Progenitor cell of endocrine pancreas (in vitro differentiated cells): ENCODE data around the gene TMEM214. TPM values are rescaled to one million over a fixed set of nuclear protein-coding genes. Genes with fewer than 3 reads are reported as not detected.

Experiments
- DNase-seq: peaks from one replicate; pipeline ENCODE4 v3.0.0; 2021; ENCODE audit warnings: low spot score; ENCODE audit not compliant: unreplicated experiment
- H3K27ac Mint-ChIP-seq: 2 replicates; pipeline ENCODE4 v1.8.0; 2021; ENCODE audit warnings: mild to moderate bottlenecking, moderate library complexity, mixed read lengths
- H3K27me3 Mint-ChIP-seq: 2 replicates; pipeline ENCODE4 v1.8.0; 2021; ENCODE audit warnings: mixed read lengths
- H3K36me3 Mint-ChIP-seq: 2 replicates; pipeline ENCODE4 v1.8.0; 2022; ENCODE audit warnings: mixed read lengths; ENCODE audit not compliant: insufficient read depth
- H3K4me1 Mint-ChIP-seq: 2 replicates; pipeline ENCODE4 v1.8.0; 2021; ENCODE audit warnings: low read depth, mixed read lengths
- H3K4me3 Mint-ChIP-seq: 2 replicates; pipeline ENCODE4 v1.8.0; 2021; ENCODE audit warnings: low read depth, mild to moderate bottlenecking, moderate library complexity, mixed read lengths
- H3K9me3 Mint-ChIP-seq: 2 replicates; pipeline ENCODE4 v1.8.0; 2021; ENCODE audit warnings: low read depth, mixed read lengths
- total RNA-seq: library from RNA; stranded (reverse); gene quantifications from 2 replicates; pipeline ENCODE4 v1.2.1, GENCODE V29; 2021
- TF ChIP-seq, protein P1 (sequence below): fragments of 200-600 bp; sonication (generic); IDR thresholded peaks from one replicate; pipeline ENCODE4 v1.5.0; 2021; ENCODE audit warnings: antibody characterized with exemption, mild to moderate bottlenecking; ENCODE audit not compliant: unreplicated experiment

TMEM214 gene
- total RNA-seq, 1 donor from 2014 or later: 55.2 TPM

DNA sequence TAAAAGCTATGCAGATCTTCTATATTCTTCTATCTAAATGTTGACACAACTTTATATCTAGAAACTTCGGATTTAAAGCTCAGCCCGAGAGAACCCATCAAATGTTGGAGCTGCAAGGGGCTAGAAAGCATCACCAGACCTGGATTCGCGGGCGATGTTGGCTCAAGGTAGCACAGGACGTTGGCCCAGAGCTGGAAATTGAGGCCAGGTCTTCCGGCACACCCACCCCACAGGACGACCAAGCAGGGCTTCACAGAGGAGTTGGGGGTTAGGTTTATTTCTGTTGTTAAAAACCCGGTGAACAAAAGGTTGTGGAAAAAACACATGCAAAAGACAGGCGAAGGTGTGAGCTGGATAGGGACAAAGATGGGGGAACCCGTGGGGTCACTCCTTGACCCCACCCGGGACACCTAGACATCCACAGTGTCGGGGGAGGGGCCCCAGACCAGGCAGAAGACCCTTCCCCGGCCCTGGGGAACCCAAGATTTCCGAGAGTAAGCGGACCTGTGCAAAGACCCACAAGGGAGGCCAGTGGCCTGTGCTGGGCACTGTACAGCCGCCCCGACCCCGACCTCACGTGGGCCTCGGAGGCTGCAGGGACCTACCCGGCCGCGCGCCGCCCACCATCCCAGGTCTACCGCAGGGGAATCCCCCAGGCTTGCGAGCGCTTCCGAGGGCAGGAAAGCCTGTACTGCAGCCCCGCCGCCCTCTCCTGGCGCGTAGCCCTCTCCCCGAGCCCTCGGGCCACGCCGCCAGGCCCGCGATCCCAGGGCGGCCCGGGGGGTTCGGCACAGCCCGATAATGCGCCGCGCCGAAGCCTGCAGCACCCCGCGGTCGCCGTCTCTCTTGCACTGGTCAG, 16.9 kb downstream of the TMEM214 start:
- peaks cover 11% of the 10 kb centered on the region for H3K36me3 Mint-ChIP-seq
- no peaks in the 10 kb centered on the region for H3K27me3 Mint-ChIP-seq
- H3K4me3 Mint-ChIP-seq: peak overlapping the region; percentile 93
- peaks cover 13% of the 10 kb centered on the region for H3K4me1 Mint-ChIP-seq
- H3K9me3 Mint-ChIP-seq: no peaks in the 10 kb centered on the region
- H3K27ac Mint-ChIP-seq: peak overlapping the region; percentile 100
- peak; percentile 48 for DNase-seq
- TF ChIP-seq, protein P1, sequence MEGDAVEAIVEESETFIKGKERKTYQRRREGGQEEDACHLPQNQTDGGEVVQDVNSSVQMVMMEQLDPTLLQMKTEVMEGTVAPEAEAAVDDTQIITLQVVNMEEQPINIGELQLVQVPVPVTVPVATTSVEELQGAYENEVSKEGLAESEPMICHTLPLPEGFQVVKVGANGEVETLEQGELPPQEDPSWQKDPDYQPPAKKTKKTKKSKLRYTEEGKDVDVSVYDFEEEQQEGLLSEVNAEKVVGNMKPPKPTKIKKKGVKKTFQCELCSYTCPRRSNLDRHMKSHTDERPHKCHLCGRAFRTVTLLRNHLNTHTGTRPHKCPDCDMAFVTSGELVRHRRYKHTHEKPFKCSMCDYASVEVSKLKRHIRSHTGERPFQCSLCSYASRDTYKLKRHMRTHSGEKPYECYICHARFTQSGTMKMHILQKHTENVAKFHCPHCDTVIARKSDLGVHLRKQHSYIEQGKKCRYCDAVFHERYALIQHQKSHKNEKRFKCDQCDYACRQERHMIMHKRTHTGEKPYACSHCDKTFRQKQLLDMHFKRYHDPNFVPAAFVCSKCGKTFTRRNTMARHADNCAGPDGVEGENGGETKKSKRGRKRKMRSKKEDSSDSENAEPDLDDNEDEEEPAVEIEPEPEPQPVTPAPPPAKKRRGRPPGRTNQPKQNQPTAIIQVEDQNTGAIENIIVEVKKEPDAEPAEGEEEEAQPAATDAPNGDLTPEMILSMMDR: no peak

DNA sequence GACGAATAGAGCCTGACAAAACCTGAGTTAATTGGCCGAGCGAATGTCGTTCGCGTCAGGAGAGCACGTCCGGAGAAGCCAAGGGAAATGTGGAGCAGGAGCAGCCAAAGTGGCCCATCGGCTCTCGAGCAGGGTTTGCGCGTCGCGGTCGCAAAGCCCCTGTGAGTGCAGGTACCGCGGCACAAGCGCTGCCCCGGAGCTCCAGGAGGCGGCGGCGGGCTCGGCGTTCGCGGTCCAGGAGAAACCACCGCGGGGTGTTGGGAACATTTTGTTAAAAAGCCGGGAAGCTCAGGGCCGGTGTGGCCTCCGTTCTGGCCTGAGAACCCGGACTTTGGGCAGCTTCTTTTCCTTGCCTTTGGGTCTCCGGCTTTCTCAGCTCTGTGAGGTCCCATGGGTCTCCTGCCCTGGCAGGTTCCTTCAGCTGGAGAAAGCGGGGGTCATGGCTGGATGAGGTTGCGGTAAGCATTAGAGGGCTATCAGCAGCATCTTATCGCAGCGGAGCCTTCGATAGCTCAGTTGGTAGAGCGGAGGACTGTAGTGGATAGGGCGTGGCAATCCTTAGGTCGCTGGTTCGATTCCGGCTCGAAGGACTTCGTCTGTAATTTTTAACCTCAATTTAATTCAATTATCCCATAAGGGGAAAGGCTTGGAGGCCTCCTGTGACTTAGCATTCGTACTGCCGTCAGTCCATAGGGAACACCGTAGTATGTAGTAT, 17.7 kb downstream of the TMEM214 start:
- DNase-seq: peak; percentile 92
- no peaks in the 10 kb centered on the region for H3K27me3 Mint-ChIP-seq
- no peaks in the 10 kb centered on the region for H3K9me3 Mint-ChIP-seq
- H3K27ac Mint-ChIP-seq: peak overlapping the region; percentile 100
- TF ChIP-seq, protein P1: peak; percentile 53
- peak overlapping the region; percentile 93 for H3K4me3 Mint-ChIP-seq
- H3K36me3 Mint-ChIP-seq: peaks cover 17% of the 10 kb centered on the region
- peaks cover 13% of the 10 kb centered on the region for H3K4me1 Mint-ChIP-seq

DNA sequence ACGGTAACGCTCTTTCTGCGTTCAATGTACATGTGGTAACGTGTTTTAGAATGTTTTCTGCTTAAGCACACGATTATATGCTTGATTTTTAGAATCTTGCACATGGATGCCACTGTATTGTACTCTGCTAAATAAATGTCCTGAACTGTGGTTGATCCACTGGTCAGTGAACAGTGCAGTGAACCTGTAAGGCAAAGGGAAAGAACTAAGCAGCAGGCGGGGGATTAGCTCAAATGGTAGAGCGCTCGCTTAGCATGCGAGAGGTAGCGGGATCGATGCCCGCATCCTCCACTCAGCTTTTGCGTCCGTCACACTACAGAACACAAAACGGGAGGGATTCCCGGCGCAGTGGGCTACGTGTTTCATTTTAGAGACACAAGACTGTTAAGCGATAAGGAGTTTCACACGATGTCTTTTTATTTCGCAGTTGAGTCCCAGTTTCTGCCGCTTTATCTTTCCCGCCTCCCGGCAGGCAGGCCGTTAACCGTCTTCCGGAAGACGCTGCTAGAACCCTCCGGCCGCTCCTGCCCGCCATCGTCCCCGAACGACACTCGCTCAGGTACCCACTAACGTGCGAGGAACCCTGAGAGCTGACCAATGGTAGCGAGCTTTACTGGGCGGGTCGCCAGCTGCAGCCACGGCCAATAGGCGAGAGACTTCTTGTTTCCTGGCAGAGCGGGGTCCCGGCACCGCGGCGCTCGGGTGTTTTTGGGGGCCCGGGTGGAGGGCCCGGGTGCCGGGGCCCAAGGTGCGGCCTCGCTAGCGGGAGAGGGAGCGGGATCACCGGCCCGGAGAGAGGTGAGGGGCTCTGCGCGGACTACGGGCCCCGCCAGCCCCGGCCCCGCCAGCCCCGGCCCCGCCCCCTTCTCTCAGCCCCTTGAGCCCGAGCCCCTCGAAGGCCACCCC, 18.5 kb downstream of the TMEM214 start, which contains the start of gene AGBL5:
Gene AGBL5, plus strand, starts transcription at position 673 of the 906 bp plus-strand sequence. CDS start 1,291 bp downstream, outside the sequence.
- peak; percentile 86 for DNase-seq
- H3K9me3 Mint-ChIP-seq: no peaks in the 10 kb centered on the region
- peak within 1 kb of the TSS; percentile 100 for H3K27ac Mint-ChIP-seq
- peaks cover 19% of the 10 kb centered on the region for H3K36me3 Mint-ChIP-seq
- H3K4me1 Mint-ChIP-seq: peaks cover 13% of the 10 kb centered on the region
- peak within 1 kb of the TSS; percentile 93 for H3K4me3 Mint-ChIP-seq
- no peaks in the 10 kb centered on the region for H3K27me3 Mint-ChIP-seq
- TF ChIP-seq, protein P1: no peak

DNA sequence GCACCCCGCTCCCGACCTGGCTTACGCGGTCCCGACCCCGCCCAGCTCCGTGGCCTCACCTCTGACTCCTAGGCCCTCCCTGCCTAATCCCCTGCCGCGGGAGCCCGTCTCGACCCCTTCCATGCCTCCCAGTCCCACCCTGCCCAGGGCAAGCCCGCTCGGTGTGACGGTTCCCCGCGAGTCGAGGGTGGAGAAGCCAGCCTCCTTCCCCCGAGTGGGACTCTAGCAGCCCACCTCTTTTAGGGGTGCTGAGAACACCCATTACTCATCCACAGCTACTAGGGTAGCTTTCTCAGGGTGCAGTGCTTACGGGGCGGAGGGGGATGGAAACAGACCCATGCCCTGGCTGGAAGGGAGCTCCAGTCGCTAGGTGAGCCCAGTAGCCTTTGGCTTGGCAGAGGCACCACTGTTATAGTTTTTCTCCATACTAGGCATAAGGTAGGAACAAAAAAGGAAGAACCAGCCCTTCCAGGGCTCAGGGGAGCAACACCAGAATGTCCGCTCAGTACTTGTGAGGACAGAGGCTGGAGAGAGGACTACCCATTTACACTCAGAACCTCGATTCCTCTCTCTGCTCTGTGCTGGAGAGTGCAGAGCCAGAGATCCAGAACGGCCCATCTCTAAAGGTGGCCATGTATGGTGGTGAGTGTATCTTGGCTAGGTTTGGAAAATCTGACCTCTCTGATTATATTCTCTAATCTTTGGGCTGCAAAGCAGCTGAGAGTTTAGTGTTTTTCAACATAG, 19.3 kb downstream of the TMEM214 start:
- Mint-ChIP-seq H3K9me3 (no peaks in the 10 kb centered on the region), H3K4me3 (peak overlapping the region; percentile 93), H3K27me3 (no peaks in the 10 kb centered on the region), H3K27ac (peak overlapping the region; percentile 94), H3K36me3 (peaks cover 21% of the 10 kb centered on the region), H3K4me1 (peaks cover 13% of the 10 kb centered on the region)
- peak; percentile 46 for DNase-seq
- TF ChIP-seq, protein P1: no peak
